Neural cell (in vitro differentiated cells): Measurements from ENCODE around the gene KMT2B.
"Not testable (repeated sequence)": the region's sequence is repeated elsewhere in the genome, so short reads cannot be mapped to it uniquely, and the experiment has no call there.

Experiments
- CTCF ChIP-seq: fragments of 450-650 bp; IDR thresholded peaks from 2 replicates; pipeline ENCODE4 v1.5.1; 2014; ENCODE audit warnings: antibody characterized with exemption, mild to moderate bottlenecking, moderate library complexity; ENCODE audit not compliant: poor library complexity, severe bottlenecking
- EP300 ChIP-seq: fragments of 450-650 bp; conservative IDR thresholded peaks from 2 replicates; pipeline ENCODE4 v1.6.1; 2014; ENCODE audit warnings: antibody characterized with exemption, mild to moderate bottlenecking, moderate library complexity; ENCODE audit not compliant: poor library complexity, severe bottlenecking
- EZH2 ChIP-seq: fragments of 200-600, 300-800 bp; shearing (Covaris generic), sonication (generic); IDR thresholded peaks from 2 replicates; pipeline ENCODE4 v1.6.1; 2014; ENCODE audit warnings: antibody characterized with exemption, low read length, borderline replicate concordance, mild to moderate bottlenecking; ENCODE audit not compliant: insufficient read depth, poor library complexity, severe bottlenecking
- MXI1 ChIP-seq: fragments of 450-650 bp; conservative IDR thresholded peaks from 2 replicates; pipeline ENCODE4 v1.6.1; 2014; ENCODE audit warnings: antibody characterized with exemption, mild to moderate bottlenecking; ENCODE audit not compliant: poor library complexity, severe bottlenecking
- POLR2AphosphoS5 ChIP-seq: IDR thresholded peaks from 2 replicates; pipeline ENCODE4 v1.6.1; 2012
- SMC3 ChIP-seq: fragments of 450-650 bp; conservative IDR thresholded peaks from 2 replicates; pipeline ENCODE4 v1.6.1; 2014; ENCODE audit warnings: antibody characterized with exemption, mild to moderate bottlenecking, moderate library complexity; ENCODE audit not compliant: poor library complexity
- TAF1 ChIP-seq: IDR thresholded peaks from 2 replicates; pipeline ENCODE4 v1.6.1; 2012; ENCODE audit warnings: low read depth
- TF ChIP-seq, protein P1 (sequence below): IDR thresholded peaks from 2 replicates; pipeline ENCODE4 v1.6.1; 2012; ENCODE audit warnings: borderline replicate concordance

DNA sequence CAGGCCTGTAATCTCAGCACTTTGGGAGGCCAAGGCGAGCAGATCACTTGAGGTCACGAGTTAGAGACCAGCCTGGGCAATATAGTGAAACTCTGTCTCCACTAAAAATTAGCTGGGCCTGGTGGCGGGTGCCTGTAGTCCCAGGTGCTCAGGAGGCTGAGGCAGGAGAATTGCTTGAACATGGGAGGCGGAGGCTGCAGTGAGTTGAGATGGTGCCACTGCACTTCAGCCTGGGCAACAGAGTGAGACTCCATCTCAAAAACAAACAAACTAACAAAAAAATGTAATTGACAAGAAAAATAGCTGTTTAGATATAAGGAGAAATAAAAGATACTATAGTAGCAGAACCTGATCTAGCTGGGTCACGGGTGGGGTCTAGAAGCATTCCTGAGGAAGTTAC is 54.6 kb downstream of the KMT2B start:
- TF ChIP-seq TAF1, EP300, CTCF, EZH2, POLR2AphosphoS5, MXI1, SMC3: not testable (repeated sequence)
- TF ChIP-seq, protein P1, sequence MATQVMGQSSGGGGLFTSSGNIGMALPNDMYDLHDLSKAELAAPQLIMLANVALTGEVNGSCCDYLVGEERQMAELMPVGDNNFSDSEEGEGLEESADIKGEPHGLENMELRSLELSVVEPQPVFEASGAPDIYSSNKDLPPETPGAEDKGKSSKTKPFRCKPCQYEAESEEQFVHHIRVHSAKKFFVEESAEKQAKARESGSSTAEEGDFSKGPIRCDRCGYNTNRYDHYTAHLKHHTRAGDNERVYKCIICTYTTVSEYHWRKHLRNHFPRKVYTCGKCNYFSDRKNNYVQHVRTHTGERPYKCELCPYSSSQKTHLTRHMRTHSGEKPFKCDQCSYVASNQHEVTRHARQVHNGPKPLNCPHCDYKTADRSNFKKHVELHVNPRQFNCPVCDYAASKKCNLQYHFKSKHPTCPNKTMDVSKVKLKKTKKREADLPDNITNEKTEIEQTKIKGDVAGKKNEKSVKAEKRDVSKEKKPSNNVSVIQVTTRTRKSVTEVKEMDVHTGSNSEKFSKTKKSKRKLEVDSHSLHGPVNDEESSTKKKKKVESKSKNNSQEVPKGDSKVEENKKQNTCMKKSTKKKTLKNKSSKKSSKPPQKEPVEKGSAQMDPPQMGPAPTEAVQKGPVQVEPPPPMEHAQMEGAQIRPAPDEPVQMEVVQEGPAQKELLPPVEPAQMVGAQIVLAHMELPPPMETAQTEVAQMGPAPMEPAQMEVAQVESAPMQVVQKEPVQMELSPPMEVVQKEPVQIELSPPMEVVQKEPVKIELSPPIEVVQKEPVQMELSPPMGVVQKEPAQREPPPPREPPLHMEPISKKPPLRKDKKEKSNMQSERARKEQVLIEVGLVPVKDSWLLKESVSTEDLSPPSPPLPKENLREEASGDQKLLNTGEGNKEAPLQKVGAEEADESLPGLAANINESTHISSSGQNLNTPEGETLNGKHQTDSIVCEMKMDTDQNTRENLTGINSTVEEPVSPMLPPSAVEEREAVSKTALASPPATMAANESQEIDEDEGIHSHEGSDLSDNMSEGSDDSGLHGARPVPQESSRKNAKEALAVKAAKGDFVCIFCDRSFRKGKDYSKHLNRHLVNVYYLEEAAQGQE: not testable (repeated sequence)
